Endodermal cell (in vitro differentiated cells): ENCODE measurements around the gene MRPS11. TPM values are rescaled to one million over a fixed set of nuclear protein-coding genes. Genes with fewer than 3 reads are reported as not detected.

ENCODE experiments used
- DNase-seq: peaks from one replicate; pipeline ENCODE4 v3.0.0-alpha.2; 2017
- H3K27ac ChIP-seq: 2 replicates; pipeline ENCODE4 v1.5.1; 2013; ENCODE audit warnings: mild to moderate bottlenecking, low read depth, low read length, moderate library complexity
- H3K27me3 ChIP-seq: 2 replicates; pipeline ENCODE4 v1.6.1; 2013; ENCODE audit warnings: mild to moderate bottlenecking, low read length, moderate library complexity; ENCODE audit not compliant: insufficient read depth, control insufficient read depth, poor library complexity, severe bottlenecking
- H3K36me3 ChIP-seq: 2 replicates; pipeline ENCODE4 v1.7.0; 2013; ENCODE audit warnings: mild to moderate bottlenecking, low read length, moderate library complexity; ENCODE audit not compliant: control insufficient read depth, insufficient read depth
- H3K4me1 ChIP-seq: one replicate; pipeline ENCODE4 v1.7.0; 2013; ENCODE audit warnings: low read length; ENCODE audit not compliant: control insufficient read depth, insufficient read depth
- H3K4me3 ChIP-seq: 2 replicates; pipeline ENCODE4 v1.5.1; 2013; ENCODE audit warnings: mild to moderate bottlenecking, low read length, moderate library complexity
- H3K9ac ChIP-seq: 2 replicates; pipeline ENCODE4 v1.6.1; 2013; ENCODE audit warnings: mild to moderate bottlenecking, low read length, moderate library complexity; ENCODE audit not compliant: poor library complexity, severe bottlenecking; ENCODE audit errors: extremely low read depth
- H3K9me3 ChIP-seq: 2 replicates; pipeline ENCODE4 v1.6.1; 2013; ENCODE audit warnings: mild to moderate bottlenecking, low read length, moderate library complexity; ENCODE audit not compliant: control insufficient read depth
- H3K27ac Mint-ChIP-seq: 2 replicates; pipeline ENCODE4 v1.8.0; 2020; ENCODE audit warnings: mixed read lengths
- H3K27me3 Mint-ChIP-seq: 2 replicates; pipeline ENCODE4 v1.8.0; 2021; ENCODE audit warnings: mild to moderate bottlenecking, mixed read lengths; ENCODE audit not compliant: insufficient read depth
- H3K36me3 Mint-ChIP-seq: 2 replicates; pipeline ENCODE4 v1.8.0; 2020; ENCODE audit warnings: low read depth, mixed read lengths
- H3K4me1 Mint-ChIP-seq: 2 replicates; pipeline ENCODE4 v1.8.0; 2020; ENCODE audit warnings: mixed read lengths
- H3K4me3 Mint-ChIP-seq: 2 replicates; pipeline ENCODE4 v1.8.0; 2020; ENCODE audit warnings: mild to moderate bottlenecking, moderate library complexity, mixed read lengths
- H3K9me3 Mint-ChIP-seq: 2 replicates; pipeline ENCODE4 v1.8.0; 2020; ENCODE audit warnings: mild to moderate bottlenecking, mixed read lengths
- WGBS, 2 experiments: methylation state at CpG; one replicate each; pipeline versions ENCODE4 v1.1.5 to v1.1.7; 2013; ENCODE audit warnings: missing lambda C conversion rate in 2 of 2, mixed read lengths in 1 of 2; ENCODE audit not compliant: insufficient coverage in 1 of 2, insufficient read length in 1 of 2; 5-methylcytosine and 5-hydroxymethylcytosine counted together
- total RNA-seq, 2 donors: library from RNA; stranded (reverse); fragmentation: NEBNext Ultra II Directional in 1 of 2; extraction: Animal tissue kit (Norgen Biotek cat#: 25700) in 1 of 2; gene quantifications; 2 replicates in 1 of 2; 3 replicates in 1 of 2; pipeline ENCODE4 v1.2.1, GENCODE V29; 2021
- TF ChIP-seq, protein P1 (sequence below): fragments of 200-600 bp; sonication (generic); conservative IDR thresholded peaks from 2 replicates; pipeline ENCODE4 v1.5.0; 2021; ENCODE audit warnings: antibody characterized with exemption, mild to moderate bottlenecking

Gene MRPS11
- total RNA-seq, 2 donors from 2014 or later = 44.8 to 49.0 TPM

DNA sequence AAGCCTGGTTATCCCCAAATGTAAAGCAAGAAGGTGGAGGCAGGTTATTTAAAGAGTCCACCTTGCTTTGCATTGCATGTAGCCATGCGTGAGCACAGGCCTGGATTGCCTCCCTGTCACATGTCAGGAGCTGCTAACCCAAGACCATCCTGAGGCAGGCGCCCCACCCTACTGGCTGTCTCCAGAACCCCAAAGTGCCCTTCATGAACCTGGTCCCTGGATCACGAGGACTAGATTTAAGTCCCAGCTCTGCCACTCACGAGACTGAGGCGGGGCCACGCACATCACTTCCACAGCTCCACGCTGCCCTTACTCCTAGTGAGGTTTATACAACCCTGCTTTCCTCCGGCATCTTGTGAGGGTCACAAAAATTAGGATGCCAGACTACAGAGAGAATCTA is 17.9 kb upstream of the MRPS11 start:
- TF ChIP-seq, protein P1, sequence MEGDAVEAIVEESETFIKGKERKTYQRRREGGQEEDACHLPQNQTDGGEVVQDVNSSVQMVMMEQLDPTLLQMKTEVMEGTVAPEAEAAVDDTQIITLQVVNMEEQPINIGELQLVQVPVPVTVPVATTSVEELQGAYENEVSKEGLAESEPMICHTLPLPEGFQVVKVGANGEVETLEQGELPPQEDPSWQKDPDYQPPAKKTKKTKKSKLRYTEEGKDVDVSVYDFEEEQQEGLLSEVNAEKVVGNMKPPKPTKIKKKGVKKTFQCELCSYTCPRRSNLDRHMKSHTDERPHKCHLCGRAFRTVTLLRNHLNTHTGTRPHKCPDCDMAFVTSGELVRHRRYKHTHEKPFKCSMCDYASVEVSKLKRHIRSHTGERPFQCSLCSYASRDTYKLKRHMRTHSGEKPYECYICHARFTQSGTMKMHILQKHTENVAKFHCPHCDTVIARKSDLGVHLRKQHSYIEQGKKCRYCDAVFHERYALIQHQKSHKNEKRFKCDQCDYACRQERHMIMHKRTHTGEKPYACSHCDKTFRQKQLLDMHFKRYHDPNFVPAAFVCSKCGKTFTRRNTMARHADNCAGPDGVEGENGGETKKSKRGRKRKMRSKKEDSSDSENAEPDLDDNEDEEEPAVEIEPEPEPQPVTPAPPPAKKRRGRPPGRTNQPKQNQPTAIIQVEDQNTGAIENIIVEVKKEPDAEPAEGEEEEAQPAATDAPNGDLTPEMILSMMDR = no peak
- peaks cover 72% of the 10 kb centered on the region for H3K27me3 ChIP-seq
- peaks cover 2% of the 10 kb centered on the region for H3K9me3 ChIP-seq
- Mint-ChIP-seq H3K27ac (no peak overlapping the region), H3K4me3 (no peak overlapping the region), H3K27me3 (peaks cover 73% of the 10 kb centered on the region), H3K36me3 (no peaks in the 10 kb centered on the region), H3K4me1 (no peaks in the 10 kb centered on the region), H3K9me3 (no peaks in the 10 kb centered on the region)
- 86 to 96% methylated on average over 8 of the region's 8 CpGs for WGBS, 2 experiments
- no peak for DNase-seq
- H3K9ac ChIP-seq = no peak overlapping the region
- H3K4me1 ChIP-seq = no peaks in the 10 kb centered on the region
- no peaks in the 10 kb centered on the region for H3K36me3 ChIP-seq
- H3K4me3 ChIP-seq = no peak overlapping the region
- no peak overlapping the region for H3K27ac ChIP-seq

DNA sequence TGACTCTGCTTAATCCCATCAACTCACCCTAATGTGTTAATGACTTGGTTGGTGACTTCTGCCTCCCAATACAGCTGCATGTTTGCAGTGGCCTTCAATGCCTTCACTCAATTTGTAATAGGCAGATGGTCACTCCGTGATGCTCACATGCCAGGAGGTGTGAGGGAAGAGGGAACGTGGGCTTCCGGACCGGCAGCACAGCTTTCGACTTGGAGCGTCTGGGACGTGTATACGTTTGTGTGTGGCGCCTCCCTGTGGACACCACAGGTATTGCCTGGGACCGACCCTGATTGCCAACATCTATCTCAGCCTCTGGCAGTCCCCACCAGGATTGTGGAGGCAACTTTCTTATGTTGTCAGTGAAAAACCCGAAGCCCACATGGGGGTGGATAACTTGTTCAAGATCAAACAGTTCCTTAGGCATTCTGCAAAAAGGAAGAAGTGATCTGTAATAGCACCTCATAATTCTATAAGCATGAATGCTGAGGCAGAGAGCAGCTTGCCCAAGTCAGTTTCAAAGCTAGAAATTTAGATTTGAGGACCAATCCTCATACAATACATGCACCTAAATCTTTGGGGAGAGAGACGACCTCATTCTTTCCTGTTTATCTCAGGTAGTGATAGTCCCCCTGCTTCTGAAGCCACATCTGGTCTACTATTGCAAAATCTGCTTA is 17.2 kb upstream of the MRPS11 start:
- H3K27me3 Mint-ChIP-seq = peaks cover 71% of the 10 kb centered on the region
- 6 to 7% methylated on average over 5 to 12 of the region's 12 CpGs for WGBS, 2 experiments
- no peak overlapping the region for H3K4me3 ChIP-seq
- TF ChIP-seq, protein P1 = peak; percentile 98
- H3K9me3 ChIP-seq = no peaks in the 10 kb centered on the region
- H3K27ac ChIP-seq = no peak overlapping the region
- H3K27me3 ChIP-seq = peaks cover 72% of the 10 kb centered on the region
- H3K9me3 Mint-ChIP-seq = no peaks in the 10 kb centered on the region
- no peak overlapping the region for H3K4me3 Mint-ChIP-seq
- no peak overlapping the region for H3K27ac Mint-ChIP-seq
- H3K4me1 ChIP-seq = no peaks in the 10 kb centered on the region
- H3K36me3 ChIP-seq = no peaks in the 10 kb centered on the region
- no peaks in the 10 kb centered on the region for H3K36me3 Mint-ChIP-seq
- H3K4me1 Mint-ChIP-seq = peaks cover 2% of the 10 kb centered on the region
- no peak overlapping the region for H3K9ac ChIP-seq
- DNase-seq = peak; percentile 97

DNA sequence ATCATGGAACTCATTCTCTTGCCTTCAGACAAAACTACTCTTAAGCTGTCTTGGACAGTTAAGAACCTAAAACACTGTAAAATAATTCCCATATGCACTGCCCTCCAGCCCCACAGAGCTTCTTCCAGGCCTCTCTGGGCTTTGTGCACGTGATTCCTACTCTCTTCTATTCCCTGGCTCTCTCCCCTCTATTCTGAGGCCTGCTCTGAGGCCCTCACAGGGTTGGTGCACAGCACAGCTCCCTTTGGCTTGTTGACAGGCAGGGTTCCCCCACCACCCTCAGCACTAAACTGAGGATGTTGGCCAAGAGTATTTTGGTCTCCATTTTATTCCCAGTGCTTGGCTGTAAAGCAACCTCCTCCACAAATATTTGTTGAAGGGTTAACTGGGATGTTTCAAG is 13.9 kb upstream of the MRPS11 start:
- Histone ChIP-seq H3K9ac (no peak overlapping the region), H3K27me3 (peaks cover 39% of the 10 kb centered on the region), H3K36me3 (peaks cover 11% of the 10 kb centered on the region), H3K4me3 (no peak overlapping the region), H3K9me3 (no peaks in the 10 kb centered on the region), H3K27ac (no peak overlapping the region), H3K4me1 (no peaks in the 10 kb centered on the region)
- DNase-seq = no peak
- Mint-ChIP-seq H3K4me1 (peaks cover 14% of the 10 kb centered on the region), H3K36me3 (no peaks in the 10 kb centered on the region), H3K4me3 (no peak overlapping the region), H3K9me3 (no peaks in the 10 kb centered on the region), H3K27ac (no peak overlapping the region), H3K27me3 (peaks cover 41% of the 10 kb centered on the region)
- WGBS, 2 experiments = 63 to 69% methylated on average over 1 of the region's 1 CpG
- TF ChIP-seq, protein P1 = no peak
